Daoy (cell line): Measurements from ENCODE around the gene KRT39. TPM values are rescaled to one million over a fixed set of nuclear protein-coding genes. Genes with fewer than 3 reads are reported as not detected.
"Not testable (repeated sequence)": the region's sequence is repeated elsewhere in the genome, so short reads cannot be mapped to it uniquely, and the experiment has no call there.

Source experiments
- DNase-seq: peaks from one replicate; pipeline ENCODE4 v3.0.0-alpha.2; 2015; ENCODE audit warnings: low read depth
- total RNA-seq: library from RNA; depleted of rRNA; stranded (reverse); fragments of >200 nt; shearing (Covaris generic); gene quantifications from 2 replicates; pipeline ENCODE4 v1.2.3, GENCODE V29; 2014; rRNA removed

Gene KRT39
- total RNA-seq, result not detected in 2 replicates

DNA sequence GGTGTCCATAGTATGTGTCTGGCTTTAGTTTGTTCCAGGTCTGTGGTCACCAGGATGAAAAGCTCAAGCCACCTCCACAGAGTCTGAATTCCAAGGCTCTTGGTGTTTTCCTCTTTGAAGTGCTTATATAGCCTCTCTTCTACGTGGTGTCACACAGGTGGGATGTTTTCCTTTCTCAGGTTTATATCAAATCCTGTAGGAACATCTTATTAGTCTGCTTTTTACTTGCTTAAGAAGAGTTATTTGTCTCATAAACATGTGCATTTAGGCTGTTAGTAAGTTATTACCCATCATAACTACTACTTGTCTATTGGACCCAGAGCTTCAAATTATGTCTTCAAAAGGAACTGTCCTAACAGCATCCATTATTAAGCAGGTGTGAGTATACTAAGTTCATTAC lies at the start of gene KRT39:
Gene KRT39 (minus strand): TSS at position 101 of the 400 bp plus-strand sequence. CDS start 92 bp downstream, at position 9.
- no peak for DNase-seq

DNA sequence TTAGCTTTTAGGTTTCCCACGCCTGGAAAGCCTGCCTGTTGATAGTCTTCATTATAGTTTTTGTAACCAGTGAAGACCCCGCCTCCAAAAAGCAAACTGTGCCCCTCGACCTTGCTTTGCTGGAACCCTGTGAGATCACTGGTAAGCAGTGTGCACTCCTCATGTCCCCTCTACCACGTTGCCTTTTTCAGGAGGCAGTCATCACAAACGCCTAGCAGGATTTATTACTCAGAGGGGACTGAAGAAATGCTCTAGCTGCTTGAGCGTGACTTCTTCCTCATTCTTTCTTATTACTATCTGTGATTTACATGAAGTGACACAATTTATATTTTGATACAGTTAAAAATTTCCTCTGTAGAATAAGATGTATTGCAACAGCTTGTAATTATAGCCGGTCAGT lies 48.7 kb upstream of the KRT39 start:
- DNase-seq, result no peak

DNA sequence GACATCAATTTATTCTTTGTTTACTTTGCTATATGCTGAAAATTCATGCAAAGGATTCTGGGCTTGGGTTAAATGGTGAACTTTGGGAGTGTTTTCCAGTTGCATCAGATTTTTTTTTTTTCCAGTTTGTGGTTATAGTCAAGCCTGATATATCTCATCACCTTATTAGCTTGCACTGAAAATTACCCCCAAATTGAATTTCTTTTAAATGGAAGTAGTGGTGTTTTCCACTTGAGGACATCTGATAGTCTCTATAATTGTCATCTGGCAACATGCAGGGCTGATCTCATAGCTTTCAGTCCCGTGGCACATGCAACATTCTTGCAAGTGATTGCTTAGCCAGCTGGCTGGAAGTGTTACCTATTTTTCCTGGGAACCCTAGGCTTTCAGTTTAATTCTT lies 46.9 kb upstream of the KRT39 start:
- DNase-seq, result no peak

DNA sequence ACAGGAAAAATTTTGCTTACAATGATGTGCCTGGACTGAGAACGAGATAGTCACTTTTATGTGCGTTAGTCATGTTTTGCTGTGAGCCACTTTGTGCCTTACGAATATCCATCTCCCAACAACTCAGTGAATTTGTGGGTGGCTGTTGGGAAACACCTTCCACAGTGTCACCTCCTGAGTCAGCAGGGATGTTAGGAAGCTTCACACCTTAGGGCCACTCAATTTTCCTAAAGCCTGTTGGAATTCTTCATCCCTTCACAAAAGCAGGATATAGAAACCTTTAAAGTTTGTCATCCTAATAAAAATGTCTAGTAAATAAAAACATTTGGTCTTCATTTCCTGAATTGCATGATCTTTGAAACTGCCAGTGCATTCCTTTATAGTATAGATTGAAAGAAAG lies 46.4 kb upstream of the KRT39 start:
- no peak for DNase-seq

DNA sequence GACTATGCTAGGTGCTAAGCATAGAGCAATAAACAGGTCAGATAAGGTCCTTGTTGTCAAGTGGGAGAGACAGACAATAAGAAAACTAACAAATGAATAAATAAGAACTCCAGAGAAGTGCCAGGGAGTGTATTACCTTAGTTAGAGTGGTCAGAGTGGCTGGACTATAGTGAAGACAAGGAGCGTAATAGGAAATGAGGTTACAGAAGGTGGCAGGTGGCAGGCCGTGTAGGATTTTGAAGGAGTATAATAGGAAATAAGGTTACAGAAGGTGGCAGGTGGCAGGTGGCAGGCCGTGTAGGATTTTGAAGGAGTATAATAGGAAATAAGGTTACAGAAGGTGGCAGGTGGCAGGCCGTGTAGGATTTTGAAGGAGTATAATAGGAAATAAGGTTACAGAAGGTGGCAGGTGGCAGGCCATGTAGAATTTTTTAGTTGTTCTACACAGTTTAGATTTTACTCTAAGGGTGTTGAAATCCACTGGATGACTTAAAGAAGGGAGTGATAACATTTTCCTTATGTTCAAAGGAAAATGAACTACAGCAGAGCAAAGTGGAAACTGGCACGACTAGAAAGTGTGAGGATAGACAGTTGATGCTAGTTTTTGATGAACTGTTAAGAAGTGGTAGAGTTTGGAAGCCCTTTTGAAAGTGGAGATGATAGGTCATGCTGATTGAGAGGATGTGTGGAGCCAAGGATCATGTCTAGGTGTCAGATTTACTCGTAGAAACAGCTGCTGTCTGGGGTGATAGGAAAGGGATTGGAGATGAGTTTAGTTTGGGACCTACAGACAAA lies 45.8 kb upstream of the KRT39 start:
- no peak for DNase-seq

DNA sequence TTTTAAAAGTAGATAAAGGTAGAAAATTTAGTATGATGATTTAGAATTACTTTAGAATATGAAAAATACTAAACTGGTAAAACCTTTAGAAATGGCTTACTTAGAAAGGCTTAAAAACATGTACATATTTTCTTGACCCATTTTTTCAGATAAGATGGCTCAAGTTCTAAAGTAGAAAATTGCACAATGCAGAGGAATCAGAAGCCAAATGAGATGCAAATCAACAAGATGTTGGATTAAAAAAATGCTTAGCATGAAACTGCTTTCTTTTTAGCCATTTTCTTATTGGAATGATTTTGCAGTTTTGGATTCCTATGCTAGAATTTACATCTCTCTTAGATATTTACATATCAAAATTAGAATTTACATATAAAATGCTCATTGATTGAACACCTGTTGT lies 43.7 kb upstream of the KRT39 start:
- no peak for DNase-seq

DNA sequence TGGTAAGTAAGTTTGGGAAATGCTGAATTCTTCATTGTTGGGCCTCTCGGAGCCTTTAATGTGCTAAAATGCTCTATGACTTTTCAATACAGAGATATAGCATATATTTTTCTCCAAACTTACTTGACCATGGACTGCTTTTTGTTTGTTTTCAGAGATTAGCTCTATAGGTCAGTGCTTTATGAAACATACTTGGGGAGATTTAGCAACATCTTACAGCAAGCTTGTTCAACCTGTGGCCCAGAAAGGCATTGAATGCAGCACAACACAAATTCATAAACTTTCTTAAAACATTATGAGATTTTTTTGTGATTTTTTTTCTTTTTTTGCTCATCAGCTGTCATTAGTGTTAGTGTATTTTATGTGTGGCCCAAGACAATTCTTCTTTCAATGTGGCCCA lies 43.2 kb upstream of the KRT39 start:
- DNase-seq, result no peak

DNA sequence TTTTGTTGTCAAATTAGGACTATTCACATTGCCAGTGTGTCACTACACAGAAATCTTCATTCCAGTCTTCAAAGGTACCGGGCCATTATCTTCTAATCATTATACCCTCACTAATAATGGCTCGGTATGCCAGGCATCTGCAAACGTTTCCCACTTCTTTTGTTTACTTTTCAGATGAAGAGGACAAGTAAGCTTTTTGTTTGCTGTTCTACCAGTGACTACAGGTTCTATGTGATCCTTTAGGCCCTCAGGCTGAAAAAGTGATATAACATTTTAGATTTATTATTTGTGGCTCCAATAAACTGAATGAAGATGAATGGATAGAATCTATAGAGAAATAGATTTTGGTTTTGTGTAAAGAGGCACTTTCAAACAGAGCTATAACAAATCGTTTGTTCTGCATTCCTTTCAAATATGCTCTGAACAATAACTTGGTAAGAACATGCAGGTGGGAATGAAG lies 42.6 kb upstream of the KRT39 start:
- DNase-seq, result no peak

DNA sequence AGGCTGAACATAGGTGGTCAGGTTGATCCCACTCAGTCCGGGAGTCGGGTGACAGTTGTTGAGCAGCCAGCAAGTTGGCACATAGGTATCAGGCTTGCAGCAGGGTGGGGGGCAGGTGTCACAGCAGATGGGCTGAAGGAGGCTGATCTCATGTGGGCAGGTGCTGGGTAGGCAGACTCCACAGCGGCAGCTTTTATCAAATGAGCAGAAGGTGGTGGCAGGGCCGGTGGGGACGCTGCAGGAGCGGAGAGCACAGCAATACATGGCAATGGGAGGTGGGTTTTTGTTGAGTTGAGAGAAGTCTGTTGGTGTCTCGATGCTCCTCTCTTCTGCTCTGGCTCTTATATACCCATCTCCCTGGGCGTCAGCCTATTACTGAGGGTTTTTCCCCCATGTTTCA lies 42.1 kb upstream of the KRT39 start, which contains the start of gene KRTAP3-1:
Gene KRTAP3-1 (minus strand): TSS at position 318 of the 400 bp plus-strand sequence. CDS start 54 bp downstream, at position 264.
- no peak for DNase-seq

DNA sequence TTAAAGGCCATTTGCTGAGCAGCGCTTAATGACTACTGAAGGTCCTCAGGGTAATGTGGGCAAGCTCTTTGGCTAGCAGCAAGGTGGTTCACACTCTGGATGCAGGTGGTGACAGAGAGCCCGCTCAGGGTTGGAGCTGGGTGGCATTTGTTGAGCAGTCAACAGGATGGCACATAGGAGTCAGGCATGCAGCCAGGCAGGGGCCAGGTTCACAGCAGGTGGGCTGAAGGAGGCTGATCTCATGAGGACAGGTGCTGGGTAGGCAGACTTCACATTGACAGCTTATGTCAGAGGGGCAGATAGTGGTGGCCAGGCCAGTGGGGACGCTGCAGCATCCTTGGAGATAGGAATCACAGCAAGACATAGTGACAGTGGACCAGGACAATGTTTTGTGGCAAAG lies 37.6 kb upstream of the KRT39 start:
- no peak for DNase-seq

DNA sequence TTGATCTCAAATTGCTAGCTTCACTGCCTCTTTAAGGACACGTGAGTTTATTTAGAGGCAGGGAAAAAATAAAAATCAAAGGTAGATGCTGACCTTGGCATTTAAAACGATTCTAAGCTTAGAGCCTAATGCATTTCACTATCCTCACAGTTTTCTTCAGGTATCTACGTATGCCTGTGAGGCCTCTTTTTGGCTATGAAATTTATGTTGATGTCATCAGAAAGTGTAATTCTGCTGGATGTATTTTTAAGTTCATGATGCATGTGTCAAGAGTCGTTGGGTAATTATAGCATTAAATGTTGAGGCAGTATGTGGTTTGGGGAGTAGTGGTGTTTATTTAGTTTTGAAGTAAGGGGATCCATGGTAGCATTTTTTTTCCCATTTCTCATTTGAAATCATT lies 37.2 kb upstream of the KRT39 start:
- DNase-seq, result no peak

DNA sequence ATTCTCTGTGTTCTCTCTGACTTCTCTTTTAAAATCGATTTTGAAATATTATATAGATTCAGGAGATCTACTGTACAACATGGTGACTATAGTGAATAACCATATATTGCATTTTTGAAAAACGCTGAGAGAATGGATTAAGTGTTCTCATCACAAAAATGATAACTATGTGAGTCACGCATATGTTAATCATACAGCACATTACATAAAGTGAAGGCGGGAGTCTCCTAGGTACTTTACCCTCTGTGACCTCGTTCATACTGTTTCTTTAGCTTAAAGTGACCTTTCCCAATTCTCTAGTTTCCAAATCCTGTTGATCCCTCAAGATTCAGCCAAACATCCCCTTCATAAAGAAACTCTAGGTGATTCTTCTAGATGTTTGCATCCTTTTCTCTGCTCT lies 36.1 kb upstream of the KRT39 start:
- no peak for DNase-seq

DNA sequence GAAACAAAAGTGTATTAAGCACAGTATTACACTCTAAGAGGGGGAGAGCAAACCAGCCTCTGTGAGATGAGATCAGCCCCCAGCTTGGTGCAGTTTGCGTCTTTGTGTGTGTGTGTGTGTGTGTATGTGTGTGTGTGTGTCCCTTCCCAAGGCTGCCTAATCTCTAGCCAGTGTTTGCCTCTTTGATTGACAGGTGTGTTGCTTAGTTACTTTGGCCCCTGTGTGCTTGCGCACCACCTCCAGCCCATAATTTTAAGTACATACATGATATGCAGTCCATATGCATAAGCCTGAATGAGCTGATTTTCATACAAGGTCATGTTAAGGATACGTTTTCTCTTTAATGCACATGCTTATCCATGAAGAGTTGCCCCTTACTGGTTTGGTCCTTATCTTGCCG lies 35.0 kb upstream of the KRT39 start:
- no peak for DNase-seq

DNA sequence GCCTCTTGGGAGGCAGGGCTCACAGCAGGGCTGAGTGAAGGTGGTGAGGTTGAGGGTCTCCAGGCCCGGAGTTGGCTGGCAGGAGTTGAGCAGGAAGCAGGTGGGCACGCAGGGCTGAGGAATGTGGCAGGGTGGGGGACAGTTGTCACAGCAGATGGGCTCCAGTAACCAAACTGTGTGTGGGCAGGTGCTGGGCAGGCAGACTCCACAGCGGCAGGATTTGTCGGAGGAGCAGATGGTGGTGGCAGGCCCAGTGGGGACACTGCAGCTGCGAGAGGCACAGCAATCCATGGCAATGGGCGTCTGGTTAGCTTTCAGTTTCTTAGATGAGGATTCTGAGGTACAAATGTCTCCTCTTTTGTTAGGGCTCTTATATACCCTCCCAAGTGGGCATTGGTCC lies 32.8 kb upstream of the KRT39 start, which contains the start of gene KRTAP3-2:
Gene KRTAP3-2 (minus strand): TSS at position 344 of the 400 bp plus-strand sequence. CDS start 53 bp downstream, at position 291.
- DNase-seq, result not testable (repeated sequence)

DNA sequence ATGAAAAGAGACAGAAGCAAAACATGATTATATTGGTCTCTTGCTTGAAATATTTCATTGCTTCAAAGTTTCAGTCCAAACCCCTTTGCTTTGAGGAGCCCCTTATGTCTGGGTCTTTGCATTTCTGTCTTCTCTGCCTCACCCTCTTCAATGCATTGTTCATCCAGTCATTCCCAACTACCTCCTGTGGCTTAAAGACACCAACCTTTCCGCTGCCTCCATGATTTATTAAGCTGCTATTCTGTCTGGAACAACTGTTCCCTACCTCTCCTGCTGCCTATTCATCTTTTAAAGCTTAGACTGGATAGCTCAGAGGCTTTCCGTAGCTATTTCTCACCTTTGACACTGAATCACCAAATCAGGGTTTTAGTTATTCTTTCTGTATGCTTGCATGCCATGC lies 30.6 kb upstream of the KRT39 start:
- DNase-seq, result no peak

DNA sequence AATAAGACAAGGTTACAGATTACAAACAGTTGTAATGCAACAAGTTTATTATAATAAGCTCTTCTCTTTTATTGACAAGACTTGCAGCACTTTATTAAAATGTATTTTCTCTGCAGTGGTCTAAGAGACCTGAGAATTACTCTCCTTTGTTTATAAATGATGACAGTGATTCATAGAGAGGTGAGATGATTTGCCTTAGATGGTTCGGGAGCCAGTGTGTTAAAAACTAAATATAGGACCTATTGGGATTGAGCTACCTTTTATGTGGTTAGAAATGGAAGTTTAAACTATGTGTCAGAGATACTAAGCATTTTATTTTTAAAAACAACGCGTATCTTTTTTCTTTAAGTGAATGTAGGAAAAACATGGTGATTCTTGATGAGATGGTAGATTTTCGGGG lies 30.1 kb upstream of the KRT39 start:
- DNase-seq, result no peak

DNA sequence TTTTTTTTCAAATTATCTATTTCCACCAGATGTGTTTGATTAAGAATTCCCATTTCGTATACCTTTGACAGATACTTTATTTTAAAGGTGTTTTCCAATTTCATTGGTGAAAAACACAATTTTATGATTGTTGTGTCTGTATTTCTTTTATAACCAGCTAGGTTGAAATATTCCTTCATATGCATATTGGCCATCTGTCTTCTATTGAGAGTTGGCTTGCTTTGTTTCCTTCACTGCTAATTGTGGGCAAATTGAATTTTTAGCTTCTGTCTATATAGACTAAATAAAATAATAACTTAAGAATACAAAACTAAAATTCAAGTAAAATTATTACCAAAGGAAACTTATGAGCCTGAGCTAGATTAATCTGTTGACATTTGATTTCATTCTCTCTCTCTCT lies 28.4 kb upstream of the KRT39 start:
- no peak for DNase-seq

DNA sequence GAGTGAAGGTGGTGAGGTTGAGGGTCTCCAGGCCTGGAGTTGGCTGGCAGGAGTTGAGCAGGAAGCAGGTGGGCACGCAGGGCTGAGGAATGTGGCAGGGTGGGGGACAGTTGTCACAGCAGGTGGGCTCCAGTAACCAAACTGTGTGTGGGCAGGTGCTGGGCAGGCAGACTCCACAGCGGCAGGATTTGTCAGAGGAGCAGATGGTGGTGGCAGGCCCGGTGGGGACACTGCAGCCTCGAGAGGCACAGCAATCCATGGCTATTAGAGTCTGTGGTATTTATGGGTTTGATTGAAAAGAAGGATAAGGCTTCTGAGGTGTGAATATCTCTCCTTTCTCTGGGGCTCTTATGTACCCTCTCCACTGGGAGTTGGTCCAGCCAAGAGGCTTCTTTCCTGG lies 27.1 kb upstream of the KRT39 start, which contains the start of gene KRTAP3-3:
Gene KRTAP3-3 (minus strand): TSS at position 326 of the 400 bp plus-strand sequence. CDS start 67 bp downstream, at position 259.
- DNase-seq, result no peak

DNA sequence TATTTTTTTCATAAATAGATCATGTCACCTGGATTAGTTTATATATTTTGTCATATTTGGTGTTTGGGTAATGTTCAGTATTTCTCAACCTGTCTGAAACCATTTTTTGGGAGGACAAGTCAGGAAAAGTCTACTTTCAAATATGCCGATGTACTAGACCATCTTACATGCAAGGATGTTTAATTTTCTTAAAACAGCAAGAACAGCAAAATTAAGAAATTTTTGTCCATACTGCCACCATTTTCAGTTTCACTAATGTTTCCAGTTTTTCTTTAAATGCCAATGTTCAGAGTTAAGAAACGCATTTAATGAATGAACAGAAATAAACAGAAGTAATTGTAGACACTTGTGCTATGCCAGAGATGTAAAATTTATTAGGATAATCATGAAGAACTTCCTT lies 26.3 kb upstream of the KRT39 start:
- DNase-seq, result no peak

DNA sequence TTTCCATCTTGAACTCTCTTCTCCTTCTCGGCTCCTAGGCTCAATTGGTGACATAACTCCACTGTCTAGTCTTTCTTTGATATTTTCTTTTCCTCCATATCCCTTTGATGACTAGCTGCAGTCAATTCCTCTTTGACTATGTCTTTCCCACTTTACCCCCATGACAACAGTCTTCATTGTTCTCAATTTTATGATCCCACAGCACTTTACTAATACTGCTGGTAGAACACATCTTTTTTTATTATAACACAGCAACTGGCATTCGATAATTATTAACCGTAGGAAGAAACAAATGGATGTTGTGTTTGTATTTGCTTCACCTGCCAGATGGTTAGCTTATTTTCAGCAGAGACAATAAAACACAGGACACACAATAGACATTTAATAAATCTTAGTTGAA lies 25.9 kb upstream of the KRT39 start:
- no peak for DNase-seq

DNA sequence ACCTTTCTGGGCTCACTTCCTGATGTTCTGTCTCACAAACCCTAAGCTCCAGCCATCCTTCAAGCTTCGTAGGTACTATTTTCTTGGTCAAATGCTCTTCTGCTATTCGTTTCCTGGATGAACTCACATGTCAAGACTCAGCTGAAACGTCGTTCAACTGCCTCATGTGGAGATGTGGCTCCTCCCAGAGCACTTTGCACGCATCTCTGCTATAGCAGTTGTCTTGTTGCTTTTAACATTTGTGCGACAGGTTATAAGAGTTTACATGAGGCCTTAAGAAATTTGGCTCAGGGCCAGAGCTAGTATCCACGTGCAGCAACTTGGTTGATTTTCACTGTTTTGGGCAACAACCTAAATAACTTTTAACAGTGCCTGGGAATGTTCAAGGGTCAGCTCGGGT lies 20.2 kb upstream of the KRT39 start:
- DNase-seq, result no peak

DNA sequence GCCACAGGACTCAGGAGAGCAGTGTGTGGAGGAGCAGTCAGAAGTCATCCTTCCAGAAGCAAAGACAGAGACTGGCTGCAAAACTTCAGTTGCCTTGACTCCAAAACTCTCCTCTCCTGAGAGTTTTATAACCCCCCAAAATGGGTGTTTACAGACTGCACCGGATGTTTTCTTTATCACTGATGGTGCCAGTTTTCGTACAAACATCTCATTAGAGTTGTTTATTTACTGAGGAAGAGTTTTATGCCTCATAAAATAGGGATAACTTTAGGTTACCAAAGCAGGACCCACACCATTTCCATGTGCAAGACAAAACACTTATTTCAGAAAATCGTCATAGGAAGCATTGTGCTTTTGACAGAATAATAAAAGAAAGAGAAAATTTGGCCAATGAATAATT lies 17.5 kb upstream of the KRT39 start, which contains the start of gene KRT40:
Gene KRT40 (minus strand): TSS at position 101 of the 400 bp plus-strand sequence. CDS start 53 bp downstream, at position 48.
- no peak for DNase-seq

DNA sequence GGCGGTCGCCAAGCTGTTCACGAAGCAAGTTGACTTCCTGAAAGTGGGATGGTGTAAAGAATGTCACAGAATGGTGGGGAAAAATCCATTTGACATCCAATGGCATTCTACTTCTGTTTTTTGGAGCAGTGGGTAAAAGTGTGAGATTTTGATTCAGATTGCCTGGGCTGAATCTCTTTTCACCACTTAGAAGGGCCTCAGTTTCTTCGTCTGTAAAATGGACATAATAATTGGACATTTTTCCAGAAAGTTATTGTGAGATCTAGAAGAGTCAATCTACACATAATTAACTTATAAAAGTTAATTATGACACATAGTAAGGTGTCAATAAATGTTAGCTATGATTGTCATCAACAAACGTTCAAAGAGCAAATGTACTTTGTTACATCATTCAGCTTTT lies 14.4 kb upstream of the KRT39 start:
- DNase-seq, result no peak
